GM19372 (cell line): ENCODE measurements around the gene IFRD2.

Experiments
- ATAC-seq: cut with Tn5 transposase; IDR thresholded peaks from one replicate; pipeline ENCODE4 v1.9.1; 2021; ENCODE audit warnings: mild to moderate bottlenecking, low read depth, moderate library complexity; ENCODE audit not compliant: unreplicated experiment

IFRD2 gene

GRCh38 chr3:50237754-50238548 lies 54.3 kb downstream of the IFRD2 start:
- peak; percentile 24 for ATAC-seq
